ENCODE measurements around the gene ZNF396. TPM values are rescaled to one million over a fixed set of nuclear protein-coding genes. Genes with fewer than 3 reads are reported as not detected.

ZNF396 gene
- polyA plus RNA-seq, 3 donors: 1.0 to 1.9 (median 1.1) TPM

GRCh38 chr18:35343936-35344735, 33.0 kb downstream of the ZNF396 start, which contains the start of gene ZNF24:
Gene ZNF24 (minus strand): TSS chr18:35344420. CDS start chr18:35340650, 3,770 bp downstream.
- H3K4me3 ChIP-seq (replicated peaks in 1 of 3; ENCODE audit: low read depth in 2 of 3, low read length in 3 of 3): peak within 1 kb of the TSS; percentile 74 to 87 (median 84)
- H3K36me3 ChIP-seq (replicated peaks in 1 of 2; ENCODE audit: control insufficient read depth in 1 of 2, insufficient read depth in 2 of 2, low read length in 2 of 2): peaks cover 17 to 20% of the 10 kb centered on the region in 2 donors
- no peaks in the 10 kb centered on the region for H3K9me3 ChIP-seq (replicated peaks in 1 of 2; ENCODE audit: control insufficient read depth in 1 of 2, insufficient read depth in 1 of 2, low read length in 2 of 2)
- peak within 1 kb of the TSS; percentile 96 to 98 for H3K27ac ChIP-seq (ENCODE audit: low read depth in 1 of 2, low read length in 2 of 2)
- peaks cover 0 to 1% (median 0%) of the 10 kb centered on the region in 3 donors for H3K27me3 Mint-ChIP-seq (ENCODE audit: low read depth in 3 of 3)
- intact Hi-C loops (cut with micrococcal nuclease): loop anchor here (2.0 to 10.0 kb wide), 6 partner anchors 33 to 721 kb away; partner anchors contain the start of genes ZNF397 (in 2 of the 2), ZSCAN30 (in 2 of the 2), INO80C (in 1 of the 2) and RPRD1A (in 1 of the 2)
- no peaks in the 10 kb centered on the region for H3K27me3 ChIP-seq (ENCODE audit: control insufficient read depth in 2 of 2, insufficient read depth in 2 of 2, low read length in 2 of 2)
- H3K4me3 Mint-ChIP-seq: peak within 1 kb of the TSS; percentile 91 to 92
- H3K4me1 Mint-ChIP-seq: peaks cover 46% of the 10 kb centered on the region
- peak; percentile 91 to 94 (median 93) for DNase-seq
- H3K9ac ChIP-seq (ENCODE audit: insufficient read depth, low read length, poor library complexity, severe bottlenecking): peak within 1 kb of the TSS; percentile 97
- peak within 1 kb of the TSS; percentile 92 to 99 (median 98) for H3K27ac Mint-ChIP-seq
- under 1% methylated on average over 27 of the region's 64 CpGs for WGBS (ENCODE audit: insufficient coverage)
- peaks cover 29 to 37% of the 10 kb centered on the region in 2 donors for H3K4me1 ChIP-seq (ENCODE audit: control insufficient read depth in 1 of 2, insufficient read depth in 2 of 2, low read length in 2 of 2)
- H3K79me2 ChIP-seq (ENCODE audit: insufficient read depth, low read length): peaks cover 52% of the 10 kb centered on the region
- peak within 1 kb of the TSS; percentile 78 for H3K4me2 ChIP-seq (replicated peaks; ENCODE audit: extremely low read depth, low read length, poor library complexity, severe bottlenecking)
- TF ChIP-seq CTCF (IDR thresholded peaks at IDR 0.05): no peak
- H2AFZ ChIP-seq (ENCODE audit: insufficient read depth, low read depth, low read length, poor library complexity, severe bottlenecking): peak within 1 kb of the TSS; percentile 86
- peaks cover 14 to 17% of the 10 kb centered on the region in 2 donors for H3K36me3 Mint-ChIP-seq
- H3K9me3 Mint-ChIP-seq: no peaks in the 10 kb centered on the region
- H4K20me1 ChIP-seq (ENCODE audit: insufficient read depth, low read length): peaks cover 46% of the 10 kb centered on the region

DNA sequence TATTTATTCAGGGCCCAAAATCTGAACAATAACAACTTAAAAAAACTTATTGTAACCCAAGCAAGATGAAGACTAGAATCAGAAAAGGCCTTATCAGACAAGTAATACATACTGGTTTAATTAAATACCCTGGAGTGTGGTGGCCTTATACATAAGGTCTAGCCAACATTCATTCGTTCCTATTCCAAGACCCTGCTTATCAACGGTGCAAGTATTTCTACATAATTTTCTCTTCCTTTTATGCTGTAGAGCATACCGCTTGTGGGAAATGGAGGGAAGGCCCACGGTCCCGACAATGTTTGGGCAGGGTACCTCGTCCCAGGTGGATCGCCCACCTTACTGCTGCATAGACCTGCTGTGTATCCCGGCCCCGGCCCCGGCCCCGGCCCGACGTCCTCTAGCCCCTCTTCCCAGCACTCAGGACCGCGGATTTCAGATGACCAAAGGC, 33.6 kb downstream of the ZNF396 start:
- no peaks in the 10 kb centered on the region for H3K27me3 ChIP-seq (ENCODE audit: control insufficient read depth in 2 of 2, insufficient read depth in 2 of 2, low read length in 2 of 2)
- peak overlapping the region; percentile 97 for H3K9ac ChIP-seq (ENCODE audit: insufficient read depth, low read length, poor library complexity, severe bottlenecking)
- H3K27ac ChIP-seq (ENCODE audit: low read depth in 1 of 2, low read length in 2 of 2): peak overlapping the region; percentile 96 to 98
- peaks cover 52% of the 10 kb centered on the region for H4K20me1 ChIP-seq (ENCODE audit: insufficient read depth, low read length)
- peak overlapping the region; percentile 92 to 99 (median 98) for H3K27ac Mint-ChIP-seq
- H2AFZ ChIP-seq (ENCODE audit: insufficient read depth, low read depth, low read length, poor library complexity, severe bottlenecking): peak overlapping the region; percentile 86
- no peaks in the 10 kb centered on the region for H3K9me3 Mint-ChIP-seq
- peaks cover 20 to 23% of the 10 kb centered on the region in 2 donors for H3K36me3 Mint-ChIP-seq
- H3K79me2 ChIP-seq (ENCODE audit: insufficient read depth, low read length): peaks cover 58% of the 10 kb centered on the region
- peak overlapping the region; percentile 91 to 92 for H3K4me3 Mint-ChIP-seq
- H3K36me3 ChIP-seq (replicated peaks in 1 of 2; ENCODE audit: control insufficient read depth in 1 of 2, insufficient read depth in 2 of 2, low read length in 2 of 2): peaks cover 23 to 27% of the 10 kb centered on the region in 2 donors
- peak overlapping the region; percentile 78 for H3K4me2 ChIP-seq (replicated peaks; ENCODE audit: extremely low read depth, low read length, poor library complexity, severe bottlenecking)
- peaks cover 0 to 1% (median 0%) of the 10 kb centered on the region in 3 donors for H3K27me3 Mint-ChIP-seq (ENCODE audit: low read depth in 3 of 3)
- TF ChIP-seq CTCF (IDR thresholded peaks at IDR 0.05): no peak
- no peak for DNase-seq
- WGBS (ENCODE audit: insufficient coverage): 0% methylated on average over 13 of the region's 15 CpGs
- intact Hi-C loops (cut with micrococcal nuclease): loop anchor here (2.0 to 10.0 kb wide), 5 partner anchors 51 to 721 kb away; partner anchors contain the start of genes ZSCAN30 (in 2 of the 2), INO80C (in 1 of the 2), RPRD1A (in 1 of the 2) and ZNF397 (in 1 of the 2)
- H3K4me1 ChIP-seq (ENCODE audit: control insufficient read depth in 1 of 2, insufficient read depth in 2 of 2, low read length in 2 of 2): peaks cover 29 to 37% of the 10 kb centered on the region in 2 donors
- peak overlapping the region; percentile 74 to 87 (median 84) for H3K4me3 ChIP-seq (replicated peaks in 1 of 3; ENCODE audit: low read depth in 2 of 3, low read length in 3 of 3)
- H3K9me3 ChIP-seq (replicated peaks in 1 of 2; ENCODE audit: control insufficient read depth in 1 of 2, insufficient read depth in 1 of 2, low read length in 2 of 2): no peaks in the 10 kb centered on the region
- H3K4me1 Mint-ChIP-seq: peaks cover 46% of the 10 kb centered on the region

Measured in CD14-positive monocyte (primary cell).